Measurements from ENCODE around the gene TMEM200A.
"Not testable (repeated sequence)": the region's sequence is repeated elsewhere in the genome, so short reads cannot be mapped to it uniquely, and the experiment has no call there.

Gene TMEM200A

DNA sequence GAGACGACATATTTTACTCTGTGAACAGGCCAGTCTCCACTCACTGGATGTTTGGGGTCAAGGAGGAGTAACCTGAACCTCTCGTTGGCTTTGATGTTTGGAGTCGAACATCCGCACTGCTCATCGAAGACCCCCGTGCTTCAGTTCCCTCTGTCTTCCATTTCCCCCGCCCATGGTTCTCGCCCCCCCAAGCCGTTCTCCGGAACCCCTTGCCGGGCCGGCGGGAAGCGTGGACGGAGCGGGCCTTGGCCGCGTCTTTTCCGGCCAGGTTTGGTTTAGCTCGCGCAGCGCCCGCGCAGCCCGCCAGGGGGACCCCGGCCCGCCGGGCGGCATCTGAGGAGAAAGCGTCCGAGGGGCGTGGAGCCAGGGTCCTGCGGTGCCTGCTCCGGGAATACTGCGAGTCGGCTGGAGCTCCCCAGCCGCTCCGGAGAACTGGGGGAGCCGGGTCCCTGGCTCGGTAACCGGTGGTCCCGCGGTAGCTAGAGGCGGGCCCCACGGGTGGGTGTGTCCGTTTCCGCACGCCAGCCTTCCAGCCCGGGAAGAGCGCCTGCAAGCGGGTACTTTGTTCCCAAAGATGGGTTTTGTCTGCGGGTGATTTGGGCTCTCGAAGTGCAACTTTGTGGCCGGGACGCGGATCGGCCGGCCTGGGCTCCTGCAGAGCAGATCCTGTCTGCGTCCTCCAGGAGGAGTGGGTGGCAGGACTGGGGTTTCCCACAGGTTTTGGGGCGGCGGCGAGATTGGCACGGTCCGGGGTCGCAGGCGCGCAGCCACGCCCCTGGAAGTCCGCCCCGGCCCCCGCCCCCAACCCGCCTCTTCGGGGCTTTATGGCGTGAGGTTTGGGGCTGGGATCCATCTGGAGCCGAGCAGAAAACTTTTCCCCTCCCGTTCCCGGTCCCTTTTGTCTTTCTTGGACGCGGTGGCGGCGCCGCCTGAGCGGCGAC is at the start of gene TMEM200A:
Gene TMEM200A, plus strand, starts transcription at position 852 of the 941 bp plus-strand sequence. CDS start 74,406 bp downstream, outside the sequence.
- DNase-seq: peak; percentile 58 to 59

DNA sequence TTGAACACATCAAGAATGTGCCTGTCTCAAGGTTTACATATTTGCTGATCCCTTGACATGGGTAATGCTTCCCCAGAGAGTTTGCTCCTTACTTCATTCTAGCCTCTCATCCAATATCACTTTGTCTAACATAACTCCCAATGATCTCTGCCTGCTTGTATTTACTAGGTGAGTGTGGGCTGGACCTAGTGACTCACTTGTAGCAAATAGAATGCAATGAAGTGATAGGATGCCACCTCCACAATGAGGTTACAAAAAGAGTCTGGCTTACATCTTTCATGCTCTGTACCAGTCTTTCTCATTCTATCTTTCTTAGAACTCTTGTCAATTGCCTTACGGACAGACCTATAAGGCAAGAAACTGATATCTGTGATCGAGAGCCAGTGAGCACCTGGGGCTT is 44.9 kb upstream of the TMEM200A start:
- DNase-seq: no peak

DNA sequence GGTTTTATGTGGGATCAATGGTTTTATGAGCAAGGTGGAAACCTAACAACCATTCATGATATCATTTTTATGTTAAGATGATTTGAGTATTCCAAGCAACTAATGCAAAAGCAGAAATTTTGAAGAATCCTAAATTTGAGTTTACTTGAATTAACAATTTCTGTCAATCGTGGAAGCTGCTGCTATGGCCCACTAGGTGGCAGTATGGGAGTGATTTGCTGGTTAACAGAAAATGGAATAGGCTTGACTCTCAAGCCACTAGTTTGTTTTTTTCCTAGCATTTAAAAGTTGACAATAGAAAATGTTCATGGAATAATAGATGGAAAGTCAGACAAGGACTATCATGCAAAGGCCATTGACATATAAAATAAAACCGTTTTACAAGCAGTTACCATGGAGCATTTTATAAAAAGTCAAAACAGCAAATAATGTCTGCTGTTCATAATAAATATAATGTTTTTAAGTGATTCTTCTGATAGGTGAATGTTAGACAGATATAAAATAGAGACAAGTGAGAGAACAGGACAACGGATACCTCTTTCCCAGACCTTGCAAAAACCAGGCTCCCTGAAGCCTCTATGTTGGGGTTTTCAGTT is 43.0 kb upstream of the TMEM200A start:
- peak; percentile 25 to 27 for DNase-seq

DNA sequence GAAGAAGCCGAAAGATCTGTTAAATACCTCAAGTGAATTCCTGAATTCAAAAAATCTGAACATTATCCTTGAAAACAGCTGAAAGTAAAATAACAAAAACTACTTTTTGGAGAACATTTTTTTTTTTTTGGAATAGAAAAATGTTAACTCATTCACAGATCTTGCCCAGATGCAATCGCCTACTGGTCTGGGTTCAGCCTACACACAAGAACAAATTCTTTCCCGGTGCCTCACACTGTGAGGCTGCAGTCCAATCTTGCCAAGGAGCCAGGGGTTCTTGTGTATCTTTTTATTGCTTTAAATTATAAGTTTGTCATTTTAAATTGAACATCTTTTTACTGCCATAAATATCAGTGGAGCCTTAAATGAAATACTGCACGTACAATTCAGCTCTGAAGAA is 41.2 kb upstream of the TMEM200A start:
- no peak for DNase-seq

DNA sequence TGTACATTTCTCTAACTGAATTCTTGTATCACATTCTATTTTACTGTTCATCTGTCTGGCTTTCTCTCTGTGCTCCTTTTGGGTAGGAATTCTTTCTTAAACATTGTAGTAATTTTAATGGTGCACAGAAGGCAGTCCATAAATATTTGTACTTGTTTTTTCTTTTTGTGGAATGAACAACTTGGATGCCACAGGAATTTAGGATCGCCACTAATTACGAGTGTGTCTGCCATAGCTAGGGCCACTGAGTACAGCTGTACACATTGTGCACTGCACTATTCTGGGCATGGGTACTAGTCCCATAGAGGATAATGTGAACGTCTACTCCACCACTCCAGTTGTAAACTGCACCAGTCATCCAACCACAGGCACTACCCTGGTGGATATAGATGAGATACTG is 39.3 kb upstream of the TMEM200A start:
- no peak for DNase-seq

DNA sequence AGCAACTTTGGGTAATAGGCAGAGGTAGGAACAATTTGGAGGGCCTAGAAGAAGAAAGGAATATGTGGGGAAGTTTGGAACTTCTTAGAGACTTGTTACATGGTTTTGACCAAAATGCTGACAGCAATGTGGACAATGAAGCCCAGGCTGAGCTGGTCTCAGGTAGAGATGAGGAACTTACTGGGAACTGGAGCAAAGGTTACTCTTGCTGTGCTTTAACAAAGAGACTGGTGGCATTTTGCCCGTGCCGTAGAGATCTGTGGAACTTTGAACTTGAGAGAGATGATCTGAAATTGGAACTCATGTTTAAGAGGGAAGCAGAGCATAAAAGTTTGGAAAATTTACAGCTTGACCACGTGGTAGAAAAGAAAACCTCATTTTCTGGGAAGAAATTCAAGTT is 28.3 kb upstream of the TMEM200A start:
- DNase-seq: no peak

- DNase-seq: not testable (repeated sequence)
Observed at GRCh38 chr6:130346324-130346723, 19.5 kb upstream of the TMEM200A start.

GRCh38 chr6:130354322-130354721 is 11.5 kb upstream of the TMEM200A start:
- DNase-seq: no peak

DNA sequence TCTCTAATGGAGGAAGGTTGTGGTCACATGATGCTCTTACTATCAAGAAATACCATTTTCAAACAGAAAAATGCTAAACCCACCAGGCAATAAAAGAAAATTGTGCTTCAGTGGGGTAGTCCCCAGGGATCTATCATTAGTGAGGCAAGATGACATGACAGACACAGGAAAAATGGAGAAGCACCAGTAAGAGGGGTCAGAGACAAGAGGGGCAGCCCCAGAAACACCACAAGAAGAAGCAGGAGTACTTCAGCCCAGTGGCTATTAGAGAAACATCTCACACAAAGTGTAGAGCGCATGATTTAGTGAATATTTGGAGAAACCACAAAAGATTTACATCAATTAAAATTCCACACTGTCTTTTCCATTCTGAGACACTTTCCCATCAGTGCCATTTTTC is 10.2 kb upstream of the TMEM200A start:
- no peak for DNase-seq

- DNase-seq: no peak
Observed at GRCh38 chr6:130357436-130357835, 8.4 kb upstream of the TMEM200A start.

DNA sequence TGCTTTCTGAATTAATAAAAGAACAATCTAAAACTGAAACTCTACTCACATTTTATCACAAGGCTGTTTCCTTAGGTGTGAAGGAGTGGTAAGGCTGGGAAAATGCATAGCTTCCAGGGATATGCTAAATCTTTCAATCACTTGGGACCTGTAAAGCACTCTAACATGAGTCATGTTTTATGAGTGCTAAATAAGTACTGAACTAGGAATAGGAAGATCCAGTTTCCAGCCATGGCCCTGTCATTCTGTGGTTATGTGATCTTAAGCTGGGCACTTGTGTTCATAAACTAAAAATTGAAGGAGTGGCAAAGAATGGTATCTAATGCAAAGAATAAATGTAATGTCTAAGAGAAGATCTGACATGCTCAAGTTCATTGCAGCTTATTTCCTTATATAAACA is 6.1 kb upstream of the TMEM200A start:
- no peak for DNase-seq

GRCh38 chr6:130362128-130362527 is 3.7 kb upstream of the TMEM200A start:
- no peak for DNase-seq

DNA sequence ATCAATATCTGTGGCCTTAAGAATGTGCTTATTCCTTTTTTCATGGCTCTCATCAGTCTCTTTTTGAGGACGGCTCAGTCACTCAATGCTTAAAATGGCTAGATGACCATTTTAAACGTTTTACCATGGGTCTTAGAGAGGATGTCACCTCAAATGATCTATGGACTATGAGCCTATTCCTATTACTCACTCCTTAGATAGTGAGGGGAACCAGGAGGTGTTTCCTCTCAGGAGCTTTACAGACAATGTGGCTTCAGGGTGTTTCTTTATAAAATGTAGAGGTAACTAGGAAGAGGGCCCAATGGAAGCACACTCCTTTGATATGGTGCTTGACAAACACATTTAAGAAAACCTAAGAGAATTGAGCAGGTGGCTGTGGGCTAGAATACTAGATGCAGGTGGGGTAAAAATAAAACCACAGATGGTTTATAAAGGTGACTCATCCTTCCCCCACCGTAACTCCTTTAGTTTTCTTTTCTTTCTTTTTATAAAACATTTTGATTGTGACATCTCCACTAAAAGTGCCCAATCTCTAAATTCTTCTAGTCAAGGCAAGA is 1.5 kb upstream of the TMEM200A start:
- DNase-seq: no peak

DNA sequence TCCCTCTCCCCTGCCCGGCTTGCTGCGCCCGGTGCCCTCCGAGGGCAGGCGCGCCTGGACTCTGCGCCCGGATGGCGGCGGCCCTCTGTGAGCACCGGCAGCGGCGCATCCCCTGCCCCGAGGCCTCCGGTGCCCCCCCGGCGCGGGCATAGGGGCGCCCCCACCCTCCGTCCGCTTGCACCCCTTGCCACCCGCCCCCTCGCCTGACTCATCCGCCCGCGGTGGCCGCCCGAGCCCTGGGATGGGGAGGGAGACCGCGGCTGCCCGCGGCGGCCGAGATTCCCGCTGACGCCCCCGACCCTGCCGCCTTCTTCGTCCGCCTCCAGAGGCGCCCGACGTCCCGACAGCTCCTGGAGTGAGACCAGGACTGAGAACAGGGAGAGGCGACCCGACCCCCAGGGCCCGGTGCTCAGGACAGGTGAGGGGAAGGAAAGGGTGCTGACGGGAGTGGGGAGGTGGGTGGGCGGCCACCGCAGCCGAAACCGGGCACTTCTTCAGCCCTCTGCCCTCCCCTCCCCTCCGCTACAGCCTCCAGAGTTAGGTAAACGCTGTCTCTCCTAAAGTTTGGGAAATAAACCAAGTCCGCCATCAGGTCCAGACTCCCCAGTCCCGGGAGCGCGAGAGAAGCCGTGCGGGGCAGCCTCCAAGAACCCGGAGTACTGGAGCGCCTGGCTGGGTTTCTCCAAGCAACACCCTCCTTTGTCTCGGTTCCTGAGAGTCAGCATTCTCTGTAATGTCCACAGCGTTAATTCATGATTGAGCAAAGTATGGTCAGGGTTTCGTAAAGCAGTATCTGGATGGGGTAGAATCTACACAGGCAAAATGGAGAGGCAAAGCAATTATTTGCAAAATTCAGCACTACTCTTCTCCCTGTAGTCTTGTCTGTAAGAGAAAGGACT is 539 bp downstream of the TMEM200A start:
- peak in 1 of 2 donors; percentile 13 for DNase-seq

DNA sequence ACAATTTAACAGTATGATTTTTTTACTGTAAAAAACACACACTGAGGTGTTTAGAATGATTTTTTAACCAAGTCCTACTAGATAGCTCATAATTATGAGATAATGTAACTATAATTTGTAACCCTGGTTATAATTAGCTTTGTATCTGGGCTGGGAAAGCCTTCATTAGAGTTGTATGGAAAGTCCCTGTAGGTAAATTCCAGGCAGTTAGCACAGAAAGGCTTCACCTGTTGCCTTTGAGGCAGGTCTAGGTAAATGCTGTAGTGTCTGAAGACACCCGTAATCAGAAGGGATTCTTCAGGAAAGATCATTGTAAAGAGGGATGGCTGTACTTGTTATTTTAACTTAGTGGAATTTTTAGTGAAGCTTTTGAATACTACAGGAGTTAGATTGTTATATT is 1.9 kb downstream of the TMEM200A start:
- no peak for DNase-seq

GRCh38 chr6:130368576-130368975 is 2.8 kb downstream of the TMEM200A start:
- DNase-seq: no peak

- no peak for DNase-seq
Observed at GRCh38 chr6:130369831-130370230, 4.0 kb downstream of the TMEM200A start.

- no peak for DNase-seq
Observed at GRCh38 chr6:130371921-130372420, 6.2 kb downstream of the TMEM200A start.

DNA sequence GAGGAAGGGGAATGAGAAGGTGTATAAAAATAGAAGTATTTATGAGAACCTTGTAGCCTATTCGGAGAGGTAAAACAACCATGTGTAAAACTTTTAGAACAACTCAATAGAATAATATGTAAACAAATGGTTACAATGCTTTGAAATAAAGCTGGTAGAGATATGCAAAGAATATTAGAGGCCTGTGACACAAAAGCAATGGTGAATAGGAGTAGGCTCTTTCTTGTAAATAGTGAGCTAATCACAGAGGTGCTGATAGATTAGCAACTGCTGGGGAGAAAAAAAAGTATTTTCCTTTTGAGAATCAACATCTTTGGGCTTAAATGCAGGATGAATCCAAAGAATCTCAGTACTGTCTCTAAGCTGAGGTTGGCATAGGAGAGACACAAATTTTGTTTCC is 7.0 kb downstream of the TMEM200A start:
- DNase-seq: no peak

- no peak for DNase-seq
Observed at GRCh38 chr6:130373992-130374391, 8.2 kb downstream of the TMEM200A start.

DNA sequence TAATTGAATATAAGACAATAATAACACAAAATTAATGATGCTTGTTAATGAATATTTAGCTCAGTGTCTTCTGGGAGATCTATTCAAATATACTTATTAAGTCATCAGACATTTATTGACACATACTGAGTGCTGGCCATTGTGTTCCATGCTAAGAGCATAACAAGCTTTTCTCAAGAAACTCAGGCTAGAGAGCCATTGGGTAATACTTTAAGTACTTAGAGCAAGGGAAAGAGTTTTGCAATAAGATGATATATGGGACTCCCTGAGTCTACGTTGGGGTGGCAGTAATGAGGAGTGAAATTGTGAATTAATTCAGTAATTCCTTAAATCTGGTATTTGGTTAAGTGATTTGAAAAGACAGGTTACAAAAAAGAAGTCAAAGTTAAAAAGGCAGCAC is 11.1 kb downstream of the TMEM200A start:
- DNase-seq: no peak

DNA sequence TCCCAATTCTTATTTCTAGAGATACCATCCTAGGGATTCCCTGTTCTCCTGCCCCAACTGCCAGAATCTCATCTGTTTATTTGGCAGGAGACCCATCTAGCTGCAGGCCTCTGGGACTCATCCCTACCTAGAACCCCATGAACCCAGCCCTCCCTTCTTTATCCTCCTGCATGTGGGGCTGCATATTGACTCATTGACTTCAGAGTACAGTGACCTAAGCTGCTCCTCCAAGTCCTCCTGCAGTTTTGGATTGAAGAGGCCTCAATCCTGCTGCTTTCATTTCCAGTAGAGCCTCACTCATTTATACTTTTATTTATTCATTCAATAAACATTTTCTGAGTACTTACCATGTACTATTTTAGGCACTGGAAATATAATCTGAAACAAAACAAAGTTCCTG is 11.6 kb downstream of the TMEM200A start:
- no peak for DNase-seq

- no peak for DNase-seq
Observed at GRCh38 chr6:130377915-130378314, 12.1 kb downstream of the TMEM200A start.

All from stimulated activated CD4-positive, alpha-beta T cell treated with anti-CD3 and anti-CD28 coated beads, Interleukin-2, amount 100 ng/mL, for 48 hours (primary cell).